AG04449 (cell line): ENCODE results near the gene CSNK1G1.

Source experiments
- CTCF ChIA-PET: fragments of 350-600 bp; formaldehyde crosslinking; extraction: SDS; loops from one replicate; lab custom pipeline; 2021; ENCODE audit warnings: antibody characterized with exemption; lab: Yijun Ruan, JAX
- POLR2A ChIA-PET: fragments of 400-600, 350-600 bp; formaldehyde crosslinking; extraction: SDS; loops from one replicate; lab custom pipeline; 2020; ENCODE audit warnings: antibody characterized with exemption, inconsistent platforms; lab: Yijun Ruan, JAX
- DNase-seq: peaks from one replicate; pipeline ENCODE4 v3.0.0-alpha.2; 2010; ENCODE audit warnings: low read depth, low spot score
- H3K4me3 ChIP-seq: 2 replicates; pipeline ENCODE4 v1.5.1; 2011; ENCODE audit warnings: low read depth, mild to moderate bottlenecking, control low read depth, low read length
- TF ChIP-seq, protein P1 (sequence below): IDR thresholded peaks from one replicate; pipeline ENCODE4 v1.5.1; 2011; ENCODE audit warnings: mild to moderate bottlenecking, moderate library complexity, low read length, control low read depth, inconsistent platforms; ENCODE audit not compliant: insufficient read depth; ENCODE audit errors: missing control alignments

The CSNK1G1 gene

DNA sequence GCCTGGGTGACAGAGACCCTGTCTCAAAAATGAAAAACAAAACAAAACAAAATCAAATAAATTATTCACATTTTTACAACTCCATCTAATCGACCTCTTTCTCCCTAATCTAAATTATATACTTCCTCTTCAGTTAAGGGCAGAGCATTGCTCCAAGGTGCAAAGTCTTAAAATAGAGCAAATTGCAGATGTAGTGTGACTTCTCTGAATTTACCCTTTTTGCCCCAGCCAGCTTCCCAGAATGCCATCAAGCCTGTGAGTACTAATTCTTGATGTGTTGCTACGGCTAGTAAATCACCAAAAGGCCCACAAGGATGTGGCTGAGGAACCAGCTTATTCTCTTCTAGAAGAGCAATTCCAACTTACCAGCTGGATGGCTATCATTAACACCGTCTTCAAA is 139.8 kb downstream of the CSNK1G1 start:
- H3K4me3 ChIP-seq: no peak overlapping the region
- TF ChIP-seq, protein P1, sequence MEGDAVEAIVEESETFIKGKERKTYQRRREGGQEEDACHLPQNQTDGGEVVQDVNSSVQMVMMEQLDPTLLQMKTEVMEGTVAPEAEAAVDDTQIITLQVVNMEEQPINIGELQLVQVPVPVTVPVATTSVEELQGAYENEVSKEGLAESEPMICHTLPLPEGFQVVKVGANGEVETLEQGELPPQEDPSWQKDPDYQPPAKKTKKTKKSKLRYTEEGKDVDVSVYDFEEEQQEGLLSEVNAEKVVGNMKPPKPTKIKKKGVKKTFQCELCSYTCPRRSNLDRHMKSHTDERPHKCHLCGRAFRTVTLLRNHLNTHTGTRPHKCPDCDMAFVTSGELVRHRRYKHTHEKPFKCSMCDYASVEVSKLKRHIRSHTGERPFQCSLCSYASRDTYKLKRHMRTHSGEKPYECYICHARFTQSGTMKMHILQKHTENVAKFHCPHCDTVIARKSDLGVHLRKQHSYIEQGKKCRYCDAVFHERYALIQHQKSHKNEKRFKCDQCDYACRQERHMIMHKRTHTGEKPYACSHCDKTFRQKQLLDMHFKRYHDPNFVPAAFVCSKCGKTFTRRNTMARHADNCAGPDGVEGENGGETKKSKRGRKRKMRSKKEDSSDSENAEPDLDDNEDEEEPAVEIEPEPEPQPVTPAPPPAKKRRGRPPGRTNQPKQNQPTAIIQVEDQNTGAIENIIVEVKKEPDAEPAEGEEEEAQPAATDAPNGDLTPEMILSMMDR: no peak
- CTCF ChIA-PET: interaction anchor here (1.2 to 1.3 kb wide), 2 partner anchors 15 to 141 kb away, joined by 3 to 5 read pairs; no protein-coding TSS in a partner anchor
- POLR2A ChIA-PET: no interaction called here
- DNase-seq: no peak

DNA sequence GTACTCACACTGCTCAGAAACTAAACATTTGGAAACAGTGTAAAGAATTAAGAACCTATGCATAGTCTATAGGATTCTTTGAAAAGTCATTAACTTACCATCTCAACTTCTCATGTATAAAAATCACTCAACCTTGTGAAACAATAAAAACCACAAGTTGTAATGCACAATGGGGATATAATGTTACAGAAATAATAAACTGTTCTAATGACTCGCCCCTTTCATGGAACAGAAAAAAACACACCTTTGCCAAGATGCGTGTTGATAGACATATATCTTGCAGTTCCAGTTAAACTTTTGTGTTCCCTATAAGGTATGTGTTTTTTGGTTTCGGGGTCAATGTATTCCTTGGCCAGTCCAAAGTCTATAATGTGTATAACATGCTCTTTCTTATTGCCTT is 142.3 kb downstream of the CSNK1G1 start:
- TF ChIP-seq, protein P1: no peak
- no peak overlapping the region for H3K4me3 ChIP-seq
- DNase-seq: no peak
- ChIA-PET POLR2A (no interaction called here), CTCF (no interaction called here)

DNA sequence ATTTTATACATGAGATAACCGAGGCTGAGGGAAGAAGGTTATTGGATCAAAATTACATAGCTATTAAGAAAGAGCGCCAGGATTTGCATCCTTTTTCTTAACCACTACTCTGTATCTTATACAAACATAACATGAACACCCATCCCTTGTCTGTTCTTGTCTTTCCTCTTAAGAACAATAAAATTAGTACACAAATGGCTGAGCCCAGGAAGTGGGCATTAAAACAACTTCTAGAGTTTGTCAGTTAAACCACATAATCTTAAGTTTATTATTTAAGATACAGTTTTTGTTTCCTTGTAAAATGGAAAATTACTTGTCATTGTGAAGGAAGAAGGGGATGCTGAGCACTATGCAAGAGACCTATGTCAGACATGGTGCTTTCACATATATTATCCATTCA is 144.3 kb downstream of the CSNK1G1 start:
- TF ChIP-seq, protein P1: no peak
- DNase-seq: no peak
- ChIA-PET CTCF (interaction anchor here (0.8 to 1.6 kb wide), 2 partner anchors 9 to 143 kb away, joined by 3 to 4 read pairs; no protein-coding TSS in a partner anchor), POLR2A (no interaction called here)
- H3K4me3 ChIP-seq: no peak overlapping the region

DNA sequence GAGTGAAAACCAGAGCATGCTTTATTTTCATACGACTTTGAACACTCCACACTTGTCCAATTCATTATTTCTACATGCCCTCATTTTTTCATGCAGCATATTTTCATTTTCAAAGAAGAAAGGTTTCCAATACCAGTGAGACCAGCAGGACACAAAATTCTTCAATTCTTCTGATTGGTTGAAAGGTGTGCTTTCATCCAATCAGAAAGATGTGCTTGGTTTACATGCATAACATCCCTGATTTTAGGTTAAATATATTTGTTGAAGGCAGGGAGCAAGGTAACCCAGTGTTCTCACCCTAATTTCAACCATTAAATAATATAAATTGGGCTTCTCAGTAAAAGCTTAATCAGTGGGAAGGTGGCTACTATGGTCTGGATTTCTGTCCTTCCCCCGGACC is 145.6 kb downstream of the CSNK1G1 start:
- CTCF ChIA-PET: interaction anchor here (0.7 to 1.6 kb wide), 16 partner anchors 8 to 185 kb away, joined by 3 to 13 read pairs (median 4); partner anchors contain the start of genes CSNK1G1 and TRIP4
- TF ChIP-seq, protein P1: no peak

DNA sequence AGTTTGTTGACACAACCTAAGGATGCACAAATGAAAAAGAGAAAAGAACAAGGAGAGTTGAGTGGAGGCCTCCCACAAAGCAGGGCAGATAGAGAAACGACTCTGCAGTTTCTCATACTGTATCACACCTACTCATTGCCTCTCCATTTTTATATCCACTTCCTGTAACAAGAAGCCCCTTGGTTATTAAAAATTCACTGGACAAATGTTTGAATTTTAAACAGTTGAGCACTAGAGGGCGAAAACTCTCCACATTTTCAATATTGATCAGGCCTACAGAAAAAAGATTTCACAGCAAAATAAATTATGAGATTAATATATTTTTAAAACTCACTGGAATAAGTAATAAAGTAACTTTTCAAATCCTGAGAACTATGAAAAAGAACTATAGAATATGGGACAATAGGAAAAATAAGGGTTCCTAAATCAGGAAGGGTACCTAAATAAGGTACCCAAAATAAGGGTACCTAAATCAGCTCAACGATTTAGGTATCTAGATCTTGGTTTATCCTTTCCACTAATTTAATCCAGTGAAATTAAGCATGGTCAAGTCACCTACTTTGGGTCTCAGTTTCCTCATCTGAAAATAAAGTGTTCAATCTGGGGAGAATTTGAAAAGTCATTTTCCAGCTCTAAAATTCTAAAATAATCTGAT is 146.2 kb downstream of the CSNK1G1 start:
- ChIA-PET POLR2A (no interaction called here), CTCF (interaction anchor here (0.7 to 1.6 kb wide), 17 partner anchors 8 to 217 kb away, joined by 3 to 13 read pairs (median 4); partner anchors contain the start of genes CSNK1G1 and TRIP4)
- H3K4me3 ChIP-seq: no peak overlapping the region
- DNase-seq: no peak
- TF ChIP-seq, protein P1: no peak

More for the DNA sequence above, 145.6 kb downstream of the CSNK1G1 start:
- H3K4me3 ChIP-seq: no peak overlapping the region
- DNase-seq: no peak
- POLR2A ChIA-PET: no interaction called here

DNA sequence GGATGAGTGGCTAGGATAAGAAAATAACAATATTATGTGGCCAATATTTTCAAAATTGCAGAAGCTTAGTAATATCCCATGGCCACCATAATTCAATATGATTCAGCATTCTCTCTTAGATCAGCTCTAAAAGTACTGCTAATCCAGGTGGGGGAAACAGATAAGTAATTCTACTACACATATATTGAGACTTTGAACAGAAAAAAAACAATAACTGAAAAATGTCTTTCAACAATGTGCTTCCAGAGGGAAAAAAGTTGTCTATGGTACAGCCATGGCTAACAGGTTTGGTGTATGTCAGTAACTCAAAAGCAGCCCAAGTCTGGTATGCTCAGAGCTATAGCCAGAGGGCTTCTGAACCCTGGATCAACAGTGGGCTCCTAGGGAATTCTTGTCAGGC is 150.8 kb downstream of the CSNK1G1 start:
- DNase-seq: no peak
- TF ChIP-seq, protein P1: no peak
- no peak overlapping the region for H3K4me3 ChIP-seq
- ChIA-PET POLR2A (no interaction called here), CTCF (interaction anchor here (0.7 to 1.8 kb wide), 3 partner anchors 151 to 448 kb away, joined by 3 to 5 read pairs (median 4); partner anchors contain the start of gene CSNK1G1)
